ENCODE data around the gene RPS19BP1. TPM values are rescaled to one million over a fixed set of nuclear protein-coding genes. Genes with fewer than 3 reads are reported as not detected.

RPS19BP1 gene
- total and polyA plus RNA-seq, 12 donors = 39.5 to 250 (median 153) TPM

GRCh38 chr22:39575552-39575825 lies 42.9 kb upstream of the RPS19BP1 start:
- no peaks in the 10 kb centered on the region for H3K36me3 ChIP-seq (replicated peaks in 1 of 2)
- intact Hi-C loops (cut with DNase I) = no loop called here
- no peak for DNase-seq
- H3K27ac ChIP-seq = peak overlapping the region in 3 of 5 donors; percentile 57 to 90 (median 66)
- no peaks in the 10 kb centered on the region for H3K27me3 ChIP-seq
- peaks cover 8 to 11% of the 10 kb centered on the region in 2 donors for H3K4me1 ChIP-seq (replicated peaks in 1 of 2)
- WGBS, 4 donors = 77 to 93% (median 84%) methylated on average over 2 of the region's 2 CpGs
- TF ChIP-seq POLR2A (IDR thresholded peaks at IDR 0.05) = no peak
- no peak for TF ChIP-seq CTCF (IDR thresholded peaks at IDR 0.05)
- H3K4me3 ChIP-seq = no peak overlapping the region
- H3K9me3 ChIP-seq (replicated peaks in 1 of 3) = no peaks in the 10 kb centered on the region

- peak; percentile 84 to 97 (median 92) for DNase-seq
- peaks cover 8 to 11% of the 10 kb centered on the region in 2 donors for H3K4me1 ChIP-seq (replicated peaks in 1 of 2)
- 50 to 57% (median 53%) methylated on average over 9 to 14 of the region's 14 CpGs for WGBS, 4 donors
- no peak for TF ChIP-seq CTCF (IDR thresholded peaks at IDR 0.05)
- no peak for TF ChIP-seq POLR2A (IDR thresholded peaks at IDR 0.05)
- intact Hi-C loops (cut with DNase I) = no loop called here
- no peaks in the 10 kb centered on the region for H3K9me3 ChIP-seq (replicated peaks in 1 of 3)
- H3K36me3 ChIP-seq (replicated peaks in 1 of 2) = no peaks in the 10 kb centered on the region
- no peak overlapping the region for H3K4me3 ChIP-seq
- H3K27ac ChIP-seq = peak overlapping the region in 3 of 5 donors; percentile 57 to 90 (median 66)
- no peaks in the 10 kb centered on the region for H3K27me3 ChIP-seq
Measured at GRCh38 chr22:39574779-39575551, 42.4 kb upstream of the RPS19BP1 start.

- intact Hi-C loops (cut with DNase I) = no loop called here
- 65 to 90% (median 83%) methylated on average over 1 of the region's 1 CpG for WGBS, 4 donors
Measured at GRCh38 chr22:39571538-39571937, 39.0 kb upstream of the RPS19BP1 start.

GRCh38 chr22:39570665-39571064 lies 38.1 kb upstream of the RPS19BP1 start, which contains the start of gene CACNA1I:
TSS of gene CACNA1I (plus strand) at chr22:39570753. CDS start at chr22:39570753, 0 bp downstream.
- Histone ChIP-seq H3K27me3 (no peaks in the 10 kb centered on the region), H3K27ac (no peak within 1 kb of the TSS), H3K4me1 (replicated peaks in 1 of 2) (peaks cover 8 to 11% of the 10 kb centered on the region in 2 donors), H3K9me3 (replicated peaks in 1 of 3) (no peaks in the 10 kb centered on the region), H3K36me3 (replicated peaks in 1 of 2) (no peaks in the 10 kb centered on the region), H3K4me3 (no peak within 1 kb of the TSS)
- 85 to 100% (median 87%) methylated on average over 2 to 14 of the region's 14 CpGs for WGBS, 4 donors
- intact Hi-C loops (cut with DNase I) = no loop called here
- no peak for TF ChIP-seq POLR2A (IDR thresholded peaks at IDR 0.05)
- TF ChIP-seq CTCF (IDR thresholded peaks at IDR 0.05) = no peak
- no peak for DNase-seq

More at GRCh38 chr22:39571538-39571937, 39.0 kb upstream of the RPS19BP1 start:
- Histone ChIP-seq H3K4me3 (no peak overlapping the region), H3K27ac (no peak overlapping the region), H3K36me3 (replicated peaks in 1 of 2) (no peaks in the 10 kb centered on the region), H3K4me1 (replicated peaks in 1 of 2) (peaks cover 8 to 11% of the 10 kb centered on the region in 2 donors), H3K9me3 (replicated peaks in 1 of 3) (no peaks in the 10 kb centered on the region), H3K27me3 (no peaks in the 10 kb centered on the region)
- no peak for DNase-seq
- TF ChIP-seq CTCF (IDR thresholded peaks at IDR 0.05) = no peak
- TF ChIP-seq POLR2A (IDR thresholded peaks at IDR 0.05) = no peak
